SK-N-SH (cell line): ENCODE results near the gene PADI4. TPM values are rescaled to one million over a fixed set of nuclear protein-coding genes. Genes with fewer than 3 reads are reported as not detected.

Source experiments
- CTCF ChIA-PET: fragments of 300-600, 350-600 bp; formaldehyde crosslinking; extraction: SDS; loops from one replicate; lab custom pipeline; 2021; lab: Yijun Ruan, JAX
- POLR2A ChIA-PET: fragments of 350-600 bp; sonication (Branson Sonifier 250); formaldehyde crosslinking; extraction: SDS; loops from one replicate; lab custom pipeline; 2020; ENCODE audit warnings: antibody characterized with exemption, inconsistent platforms; lab: Yijun Ruan, JAX
- DNase-seq: peaks from one replicate; pipeline ENCODE4 v3.0.0; 2012
- H2AFZ ChIP-seq: fragments of 200-600 bp; sonication (generic); 2 replicates; pipeline ENCODE4 v1.8.1; 2016; ENCODE audit warnings: antibody characterized with exemption, mild to moderate bottlenecking, low read depth
- H3F3A ChIP-seq: fragments of 200-600 bp; sonication (generic); replicated peaks from 2 replicates; pipeline ENCODE3; 2016; ENCODE audit warnings: antibody characterized with exemption, mild to moderate bottlenecking; ENCODE audit not compliant: insufficient read depth
- H3K27ac ChIP-seq, 2 experiments: fragments of 200-500 bp in 1 of 2; fragments of 200-600 bp in 1 of 2; sonication (Bioruptor generic) in 1 of 2; sonication (generic), shearing (Covaris generic) in 1 of 2; 2 replicates each; pipeline versions ENCODE4 v1.5.1 to v1.6.1; 2014 to 2016; ENCODE audit warnings: low read depth in 2 of 2, inconsistent platforms in 1 of 2, low read length in 1 of 2, mild to moderate bottlenecking in 1 of 2, mixed read lengths in 1 of 2
- H3K27me3 ChIP-seq: fragments of 200-600 bp; sonication (generic), shearing (Covaris generic); 2 replicates; pipeline ENCODE4 v1.6.1; 2016; ENCODE audit warnings: mixed run types; ENCODE audit not compliant: insufficient read depth
- H3K36me3 ChIP-seq, 2 experiments: fragments of 200-500 bp in 1 of 2; fragments of 200-600 bp in 1 of 2; sonication (Bioruptor generic) in 1 of 2; sonication (generic) in 1 of 2; replicated peaks in 1 of 2; 2 replicates each; pipeline versions ENCODE3 to v1.5.1; 2014 to 2016; ENCODE audit warnings: low read length in 1 of 2, mild to moderate bottlenecking in 1 of 2; ENCODE audit not compliant: insufficient read depth in 2 of 2, control insufficient read depth in 1 of 2
- H3K4me1 ChIP-seq, 2 experiments: fragments of 200-500 bp in 1 of 2; fragments of 200-600 bp in 1 of 2; sonication (Bioruptor generic) in 1 of 2; sonication (generic), shearing (Covaris generic) in 1 of 2; 2 replicates each; pipeline versions ENCODE4 v1.5.1 to v1.6.1; 2014 to 2016; ENCODE audit warnings: low read depth in 1 of 2, low read length in 1 of 2, mixed run types in 1 of 2; ENCODE audit not compliant: insufficient read depth in 2 of 2, control insufficient read depth in 1 of 2
- H3K4me2 ChIP-seq: fragments of 200-600 bp; sonication (generic), shearing (Covaris generic); 2 replicates; pipeline ENCODE4 v1.6.1; 2017; ENCODE audit warnings: mixed run types
- H3K4me3 ChIP-seq, 2 experiments: fragments of 200-500 bp in 1 of 2; fragments of 200-600 bp in 1 of 2; sonication (Bioruptor generic) in 1 of 2; sonication (generic), shearing (Covaris generic) in 1 of 2; 2 replicates each; pipeline versions ENCODE4 v1.5.1 to v1.8.1; 2014 to 2016; ENCODE audit warnings: low read depth in 2 of 2, inconsistent platforms in 1 of 2, low read length in 1 of 2, mild to moderate bottlenecking in 1 of 2, mixed read lengths in 1 of 2, moderate library complexity in 1 of 2
- H3K79me2 ChIP-seq: fragments of 200-600 bp; sonication (generic); 2 replicates; pipeline ENCODE4 v1.8.1; 2017; ENCODE audit warnings: mild to moderate bottlenecking; ENCODE audit not compliant: insufficient read depth
- H3K9ac ChIP-seq: fragments of 200-600 bp; sonication (generic); 2 replicates; pipeline ENCODE4 v1.6.1; 2017; ENCODE audit warnings: mixed run types
- H3K9me2 ChIP-seq: fragments of 200-600 bp; sonication (generic); 2 replicates; pipeline ENCODE4 v1.6.1; 2017; ENCODE audit warnings: mixed run types
- H3K9me3 ChIP-seq: fragments of 200-600 bp; sonication (generic); 2 replicates; pipeline ENCODE4 v1.6.1; 2017; ENCODE audit warnings: mixed run types, mild to moderate bottlenecking, moderate library complexity
- H4K20me1 ChIP-seq: fragments of 200-600 bp; sonication (generic); 2 replicates; pipeline ENCODE4 v1.6.1; 2017; ENCODE audit warnings: mild to moderate bottlenecking, mixed run types; ENCODE audit not compliant: insufficient read depth
- CHD2 ChIP-seq: fragments of 150-350 bp; IDR thresholded peaks from 2 replicates; pipeline ENCODE4 v1.6.1; 2018; ENCODE audit warnings: low read length; ENCODE audit not compliant: partially characterized antibody
- EZH2phosphoT487 ChIP-seq: fragments of 200-600 bp; sonication (generic); IDR thresholded peaks from 2 replicates; pipeline ENCODE4 v1.6.1; 2017; ENCODE audit warnings: low read depth, mixed run types, mild to moderate bottlenecking, antibody characterized with exemption, moderate library complexity, borderline replicate concordance
- FOXJ3 ChIP-seq: sonication (generic); formaldehyde crosslinking; IDR thresholded peaks from 2 replicates; pipeline ENCODE4 v1.5.1; 2020; ENCODE audit warnings: mild to moderate bottlenecking, missing genetic modification reagents
- GATA2 ChIP-seq: sonication (generic); formaldehyde crosslinking; IDR thresholded peaks from 2 replicates; pipeline ENCODE4 v1.5.0; 2020; ENCODE audit warnings: mild to moderate bottlenecking, missing genetic modification reagents
- JUND ChIP-seq: IDR thresholded peaks from 2 replicates; pipeline ENCODE4 v1.4.0; 2012
- MEF2A ChIP-seq: IDR thresholded peaks from 2 replicates; pipeline ENCODE4 v1.4.0; 2012; ENCODE audit warnings: low read depth, borderline replicate concordance
- MXI1 ChIP-seq: IDR thresholded peaks from 2 replicates; pipeline ENCODE4 v1.6.1; 2012; ENCODE audit warnings: mild to moderate bottlenecking, low read depth, low read length, improper control_type of control experiment
- NFIC ChIP-seq: IDR thresholded peaks from 2 replicates; pipeline ENCODE4 v1.4.0; 2012; ENCODE audit warnings: borderline replicate concordance
- POLR2AphosphoS5 ChIP-seq: IDR thresholded peaks from 2 replicates; pipeline ENCODE4 v1.6.1; 2012; ENCODE audit warnings: low read depth, low read length
- RAD21 ChIP-seq: IDR thresholded peaks from 2 replicates; pipeline ENCODE4 v1.6.1; 2012; ENCODE audit warnings: mild to moderate bottlenecking, low read length
- RCOR1 ChIP-seq: fragments of 150-350 bp; IDR thresholded peaks from 2 replicates; pipeline ENCODE4 v1.6.1; 2017; ENCODE audit warnings: antibody characterized with exemption, low read length
- RXRA ChIP-seq: IDR thresholded peaks from 2 replicates; pipeline ENCODE4 v1.4.0; 2012; ENCODE audit warnings: low read depth, mild to moderate bottlenecking, borderline replicate concordance
- SIN3A ChIP-seq: IDR thresholded peaks from 2 replicates; pipeline ENCODE4 v1.6.1; 2012; ENCODE audit warnings: low read depth, mild to moderate bottlenecking, low read length, moderate library complexity, borderline replicate concordance
- SMC3 ChIP-seq: IDR thresholded peaks from 2 replicates; pipeline ENCODE4 v1.6.1; 2012; ENCODE audit warnings: low read depth, low read length, improper control_type of control experiment
- TAF1 ChIP-seq: IDR thresholded peaks from 2 replicates; pipeline ENCODE4 v1.6.1; 2012; ENCODE audit warnings: low read depth, mild to moderate bottlenecking, low read length, moderate library complexity, borderline replicate concordance
- TCF12 ChIP-seq: IDR thresholded peaks from 2 replicates; pipeline ENCODE4 v1.4.0; 2012
- TEAD4 ChIP-seq: IDR thresholded peaks from 2 replicates; pipeline ENCODE4 v1.4.0; 2012; ENCODE audit warnings: mild to moderate bottlenecking, borderline replicate concordance; ENCODE audit not compliant: insufficient read depth
- YY1 ChIP-seq: IDR thresholded peaks from 2 replicates; pipeline ENCODE4 v1.4.0; 2012; ENCODE audit warnings: low read depth, mild to moderate bottlenecking
- WGBS: methylation state at CpG from one replicate; pipeline ENCODE4 v1.1.6; 2017; ENCODE audit warnings: low lambda C conversion rate; 5-methylcytosine and 5-hydroxymethylcytosine counted together
- polyA plus RNA-seq, 3 experiments: library from polyadenylated mRNA; depleted of rRNA; stranded (reverse); fragments of >200 nt; gene quantifications; 2 replicates each; pipeline ENCODE4 v1.2.3, GENCODE V29; 2012
- TF ChIP-seq, protein P1 (sequence below): fragments of 150-350 bp; IDR thresholded peaks from 2 replicates; pipeline ENCODE4 v1.6.1; 2017; ENCODE audit warnings: antibody characterized with exemption, low read length, low read depth, borderline replicate concordance

PADI4 gene
- polyA plus RNA-seq, 1 of the 3 experiments (the other 2 are of a cell fraction): not detected

DNA sequence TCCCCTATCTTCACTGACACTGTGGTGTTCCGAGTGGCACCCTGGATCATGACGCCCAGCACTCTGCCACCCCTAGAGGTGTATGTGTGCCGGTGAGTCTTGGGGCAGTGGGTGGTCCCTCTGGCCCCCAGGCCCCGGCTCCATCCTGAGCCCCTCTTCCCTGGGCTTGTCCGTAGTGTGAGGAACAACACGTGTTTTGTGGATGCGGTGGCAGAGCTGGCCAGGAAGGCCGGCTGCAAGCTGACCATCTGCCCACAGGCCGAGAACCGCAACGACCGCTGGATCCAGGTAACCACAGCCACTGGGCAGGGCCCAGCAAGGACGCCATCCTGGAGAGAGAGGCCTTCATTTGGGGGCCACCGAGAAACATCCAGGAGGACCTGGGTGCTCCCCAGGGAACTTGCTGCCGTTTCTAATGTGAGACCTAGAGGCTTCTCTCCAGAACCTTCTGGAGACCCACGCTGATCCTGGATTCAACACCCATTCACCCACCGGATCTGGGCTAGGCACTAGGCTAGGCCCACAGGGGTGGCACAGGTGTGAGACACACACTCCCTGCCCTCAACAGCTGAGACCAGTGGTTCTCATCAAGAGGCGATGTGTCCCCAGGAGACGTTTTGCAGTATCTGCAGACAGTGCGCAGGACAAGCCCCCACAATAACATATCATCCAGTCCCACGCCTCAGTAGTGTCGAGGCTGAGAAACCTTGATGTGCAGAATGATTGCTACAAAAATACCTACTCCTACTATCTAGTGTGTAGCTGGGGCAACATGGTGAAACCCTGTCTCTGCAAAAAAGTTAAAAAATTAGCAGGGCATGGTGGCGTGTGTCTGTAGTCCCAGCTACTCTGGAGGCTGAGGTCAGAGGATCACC, 36.9 kb upstream of the PADI4 start:
- Histone ChIP-seq H3K9ac (no peak overlapping the region), H3K27me3 (no peaks in the 10 kb centered on the region), H3K4me1 (no peaks in the 10 kb centered on the region), H3K79me2 (no peaks in the 10 kb centered on the region), H2AFZ (no peak overlapping the region), H3F3A (no peaks in the 10 kb centered on the region), H3K4me2 (no peak overlapping the region), H3K9me3 (no peaks in the 10 kb centered on the region), H4K20me1 (no peaks in the 10 kb centered on the region), H3K9me2 (no peaks in the 10 kb centered on the region), H3K36me3 (no peaks in the 10 kb centered on the region), H3K27ac (no peak overlapping the region), H3K4me3 (no peak overlapping the region)
- ChIA-PET CTCF (interaction anchor here (1.1 to 1.2 kb wide), 4 partner anchors 8 to 145 kb away, joined by 3 to 8 read pairs (median 4); no protein-coding TSS in a partner anchor), POLR2A (no interaction called here)
- DNase-seq: no peak
- WGBS: 84% methylated on average over 12 of the region's 23 CpGs
- TF ChIP-seq RCOR1 (no peak), POLR2AphosphoS5 (no peak), TEAD4 (no peak), SMC3 (no peak), TAF1 (no peak), SIN3A (no peak), TCF12 (no peak), MXI1 (no peak), RXRA (no peak), EZH2phosphoT487 (no peak), CHD2 (no peak), YY1 (no peak), GATA2 (CRISPR knock-in tag) (no peak), FOXJ3 (CRISPR knock-in tag) (no peak), MEF2A (no peak), JUND (no peak)
- TF ChIP-seq, protein P1, sequence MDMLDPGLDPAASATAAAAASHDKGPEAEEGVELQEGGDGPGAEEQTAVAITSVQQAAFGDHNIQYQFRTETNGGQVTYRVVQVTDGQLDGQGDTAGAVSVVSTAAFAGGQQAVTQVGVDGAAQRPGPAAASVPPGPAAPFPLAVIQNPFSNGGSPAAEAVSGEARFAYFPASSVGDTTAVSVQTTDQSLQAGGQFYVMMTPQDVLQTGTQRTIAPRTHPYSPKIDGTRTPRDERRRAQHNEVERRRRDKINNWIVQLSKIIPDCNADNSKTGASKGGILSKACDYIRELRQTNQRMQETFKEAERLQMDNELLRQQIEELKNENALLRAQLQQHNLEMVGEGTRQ: no peak

DNA sequence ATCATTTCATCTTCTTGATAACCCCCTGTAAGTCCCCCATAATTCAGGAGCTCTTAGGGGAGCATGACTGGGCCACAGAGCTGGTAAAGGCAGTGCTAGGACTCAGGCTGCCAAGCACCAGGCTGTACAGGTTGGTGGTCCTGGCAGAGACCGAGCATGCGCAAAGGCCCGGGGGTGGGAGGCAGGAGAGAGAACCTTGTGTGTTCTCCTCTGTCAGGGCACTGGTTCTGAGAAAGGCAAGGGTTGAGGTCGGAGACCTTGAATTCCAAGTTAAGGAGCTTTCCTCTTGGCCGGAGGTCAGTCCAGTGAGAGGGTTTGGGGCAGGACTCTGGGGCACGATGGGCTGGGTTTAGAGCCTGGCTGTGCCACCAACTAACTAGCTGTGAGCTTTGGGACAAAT, 35.9 kb upstream of the PADI4 start:
- CTCF ChIA-PET: interaction anchor here (1.0 to 1.2 kb wide), 5 partner anchors 9 to 146 kb away, joined by 3 to 8 read pairs (median 4); no protein-coding TSS in a partner anchor
- POLR2A ChIA-PET: no interaction called here
- H3K27ac ChIP-seq: no peak overlapping the region
- H3F3A ChIP-seq: no peaks in the 10 kb centered on the region
- TF ChIP-seq, protein P1: no peak
- no peak for TF ChIP-seq NFIC
- TF ChIP-seq SMC3: no peak
- TF ChIP-seq RAD21: no peak
- TF ChIP-seq EZH2phosphoT487: no peak
- TF ChIP-seq MXI1: no peak
- TF ChIP-seq, all 33 proteins: peak for 0
- H3K4me2 ChIP-seq: no peak overlapping the region
- no peak overlapping the region for H3K4me3 ChIP-seq
- peaks cover 0 to 4% of the 10 kb centered on the region in 2 experiments; a peak in 1 of 4 replicates for H3K4me1 ChIP-seq
- H3K79me2 ChIP-seq: no peaks in the 10 kb centered on the region
- H3K36me3 ChIP-seq: no peaks in the 10 kb centered on the region
- WGBS: 88% methylated on average over 5 of the region's 6 CpGs
- H3K9ac ChIP-seq: no peak overlapping the region
- DNase-seq: no peak
- H4K20me1 ChIP-seq: no peaks in the 10 kb centered on the region
- no peak overlapping the region for H2AFZ ChIP-seq
- no peaks in the 10 kb centered on the region for H3K27me3 ChIP-seq
- no peaks in the 10 kb centered on the region for H3K9me3 ChIP-seq
- no peaks in the 10 kb centered on the region for H3K9me2 ChIP-seq
